ENCODE data around the gene SAP30BP.

Gene SAP30BP

GRCh38 chr17:75666959-75667790, at the start of gene SAP30BP, which contains the start of gene RECQL5:
TSS of gene SAP30BP (plus strand) at chr17:75667338. CDS start at chr17:75667373, 35 bp downstream.
TSS of gene RECQL5 (minus strand) at chr17:75667154. CDS start at chr17:75666557, 597 bp downstream.
- peak within 1 kb of the TSS; percentile 69; the same call in 1 of the 2 replicates for H3K27ac ChIP-seq
- no peak for TF ChIP-seq CTCF (conservative IDR thresholded peaks at IDR 0.05)

- TF ChIP-seq CTCF (conservative IDR thresholded peaks at IDR 0.05) = no peak
- H3K27ac ChIP-seq = no peak overlapping the region
These were observed 49.5 kb upstream of the SAP30BP start for GRCh38 chr17:75617675-75618074.

GRCh38 chr17:75619506-75620431, 47.4 kb upstream of the SAP30BP start:
- no peak overlapping the region for H3K27ac ChIP-seq
- TF ChIP-seq CTCF (conservative IDR thresholded peaks at IDR 0.05) = peak; percentile 56

GRCh38 chr17:75621489-75621888, 45.6 kb upstream of the SAP30BP start:
- no peak overlapping the region for H3K27ac ChIP-seq
- TF ChIP-seq CTCF (conservative IDR thresholded peaks at IDR 0.05) = no peak

GRCh38 chr17:75622076-75622475, 45.1 kb upstream of the SAP30BP start:
- H3K27ac ChIP-seq = no peak overlapping the region
- no peak for TF ChIP-seq CTCF (conservative IDR thresholded peaks at IDR 0.05)

GRCh38 chr17:75622771-75623273, 44.3 kb upstream of the SAP30BP start:
- no peak for TF ChIP-seq CTCF (conservative IDR thresholded peaks at IDR 0.05)

GRCh38 chr17:75623386-75623785, 43.8 kb upstream of the SAP30BP start:
- no peak overlapping the region for H3K27ac ChIP-seq

More at GRCh38 chr17:75622771-75623273, 44.3 kb upstream of the SAP30BP start:
- H3K27ac ChIP-seq = no peak overlapping the region

More at GRCh38 chr17:75623386-75623785, 43.8 kb upstream of the SAP30BP start:
- TF ChIP-seq CTCF (conservative IDR thresholded peaks at IDR 0.05) = no peak
